ENCODE results near the gene LRTM2. TPM values are rescaled to one million over a fixed set of nuclear protein-coding genes. Genes with fewer than 3 reads are reported as not detected.

Gene LRTM2
- total RNA-seq, 1 experiment from 2014 or later = 0.07 TPM

DNA sequence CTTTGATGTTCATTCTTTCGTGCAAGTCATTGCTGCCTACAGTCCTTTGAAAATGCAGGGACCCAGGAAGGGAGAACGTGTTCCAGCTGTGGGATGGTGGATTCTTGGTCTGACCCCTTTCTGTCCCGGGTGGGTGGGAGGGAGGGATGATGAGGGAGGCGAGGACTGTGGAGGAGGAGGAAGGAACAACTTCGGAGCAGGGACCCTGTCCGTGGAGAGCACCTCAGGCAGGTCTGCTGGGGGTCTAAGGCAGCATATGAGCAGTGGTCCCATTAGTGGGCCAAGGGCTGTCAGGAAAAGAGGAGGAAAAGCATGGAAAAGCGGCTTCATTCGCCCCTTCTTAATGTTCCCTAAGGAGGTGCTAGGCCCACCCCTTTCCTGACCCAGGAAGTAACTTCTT, 62.0 kb downstream of the LRTM2 start:
- Histone ChIP-seq H3K36me3 (ENCODE audit: control insufficient read depth in 1 of 2, insufficient read depth in 2 of 2, low read length in 2 of 2) (no peaks in the 10 kb centered on the region), H3K4me1 (ENCODE audit: control insufficient read depth in 1 of 2, insufficient read depth in 2 of 2, low read length in 2 of 2) (no peaks in the 10 kb centered on the region), H3K79me2 (ENCODE audit: insufficient read depth, low read length) (no peaks in the 10 kb centered on the region), H3K4me3 (replicated peaks in 1 of 2; ENCODE audit: low read depth in 1 of 2, low read length in 2 of 2) (no peak overlapping the region), H3K9ac (ENCODE audit: low read length) (no peak overlapping the region), H4K20me1 (ENCODE audit: insufficient read depth) (no peaks in the 10 kb centered on the region), H2AFZ (ENCODE audit: low read depth, low read length, poor library complexity, severe bottlenecking) (no peak overlapping the region), H3K9me3 (ENCODE audit: control insufficient read depth in 1 of 2, insufficient read depth in 1 of 2, low read depth in 1 of 2, low read length in 2 of 2) (no peaks in the 10 kb centered on the region), H3K27me3 (ENCODE audit: insufficient read depth, low read length) (no peaks in the 10 kb centered on the region), H3K9me2 (ENCODE audit: insufficient read depth) (no peaks in the 10 kb centered on the region), H3K27ac (ENCODE audit: low read depth, low read length) (no peak overlapping the region), H3K4me2 (ENCODE audit: low read length) (no peak overlapping the region)
- ATAC-seq = no peak
- BruUV-seq (replicated peaks) = no TSS peak
- TF ChIP-seq, protein P1, sequence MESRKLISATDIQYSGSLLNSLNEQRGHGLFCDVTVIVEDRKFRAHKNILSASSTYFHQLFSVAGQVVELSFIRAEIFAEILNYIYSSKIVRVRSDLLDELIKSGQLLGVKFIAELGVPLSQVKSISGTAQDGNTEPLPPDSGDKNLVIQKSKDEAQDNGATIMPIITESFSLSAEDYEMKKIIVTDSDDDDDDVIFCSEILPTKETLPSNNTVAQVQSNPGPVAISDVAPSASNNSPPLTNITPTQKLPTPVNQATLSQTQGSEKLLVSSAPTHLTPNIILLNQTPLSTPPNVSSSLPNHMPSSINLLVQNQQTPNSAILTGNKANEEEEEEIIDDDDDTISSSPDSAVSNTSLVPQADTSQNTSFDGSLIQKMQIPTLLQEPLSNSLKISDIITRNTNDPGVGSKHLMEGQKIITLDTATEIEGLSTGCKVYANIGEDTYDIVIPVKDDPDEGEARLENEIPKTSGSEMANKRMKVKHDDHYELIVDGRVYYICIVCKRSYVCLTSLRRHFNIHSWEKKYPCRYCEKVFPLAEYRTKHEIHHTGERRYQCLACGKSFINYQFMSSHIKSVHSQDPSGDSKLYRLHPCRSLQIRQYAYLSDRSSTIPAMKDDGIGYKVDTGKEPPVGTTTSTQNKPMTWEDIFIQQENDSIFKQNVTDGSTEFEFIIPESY (IDR thresholded peaks at IDR 0.05; ENCODE audit: extremely low read depth, insufficient replicate concordance, low read length) = no peak
- TF ChIP-seq TCF7L2 (IDR thresholded peaks at IDR 0.05; ENCODE audit: borderline replicate concordance, extremely low read depth, insufficient read depth, insufficient read length) = no peak
- no peak for TF ChIP-seq ELF1 (IDR thresholded peaks at IDR 0.05; ENCODE audit: borderline replicate concordance, low read depth)
- TF ChIP-seq EGR1 (IDR thresholded peaks at IDR 0.05; ENCODE audit: low read depth) = no peak
- TF ChIP-seq EZH2phosphoT487 (IDR thresholded peaks at IDR 0.05; ENCODE audit: borderline replicate concordance) = no peak
- TF ChIP-seq RAD21 (IDR thresholded peaks at IDR 0.05; ENCODE audit: low read depth) = no peak
- TF ChIP-seq, protein P2, sequence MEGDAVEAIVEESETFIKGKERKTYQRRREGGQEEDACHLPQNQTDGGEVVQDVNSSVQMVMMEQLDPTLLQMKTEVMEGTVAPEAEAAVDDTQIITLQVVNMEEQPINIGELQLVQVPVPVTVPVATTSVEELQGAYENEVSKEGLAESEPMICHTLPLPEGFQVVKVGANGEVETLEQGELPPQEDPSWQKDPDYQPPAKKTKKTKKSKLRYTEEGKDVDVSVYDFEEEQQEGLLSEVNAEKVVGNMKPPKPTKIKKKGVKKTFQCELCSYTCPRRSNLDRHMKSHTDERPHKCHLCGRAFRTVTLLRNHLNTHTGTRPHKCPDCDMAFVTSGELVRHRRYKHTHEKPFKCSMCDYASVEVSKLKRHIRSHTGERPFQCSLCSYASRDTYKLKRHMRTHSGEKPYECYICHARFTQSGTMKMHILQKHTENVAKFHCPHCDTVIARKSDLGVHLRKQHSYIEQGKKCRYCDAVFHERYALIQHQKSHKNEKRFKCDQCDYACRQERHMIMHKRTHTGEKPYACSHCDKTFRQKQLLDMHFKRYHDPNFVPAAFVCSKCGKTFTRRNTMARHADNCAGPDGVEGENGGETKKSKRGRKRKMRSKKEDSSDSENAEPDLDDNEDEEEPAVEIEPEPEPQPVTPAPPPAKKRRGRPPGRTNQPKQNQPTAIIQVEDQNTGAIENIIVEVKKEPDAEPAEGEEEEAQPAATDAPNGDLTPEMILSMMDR (IDR thresholded peaks at IDR 0.05 in 2 of 3, conservative IDR thresholded peaks at IDR 0.05 in 1 of 3; ENCODE audit: borderline replicate concordance in 1 of 3, insufficient read depth in 1 of 3, low read depth in 2 of 3, low read length in 2 of 3) = no peak
- TF ChIP-seq CEBPB (IDR thresholded peaks at IDR 0.05; ENCODE audit: low read depth) = no peak
- TF ChIP-seq, protein P3, sequence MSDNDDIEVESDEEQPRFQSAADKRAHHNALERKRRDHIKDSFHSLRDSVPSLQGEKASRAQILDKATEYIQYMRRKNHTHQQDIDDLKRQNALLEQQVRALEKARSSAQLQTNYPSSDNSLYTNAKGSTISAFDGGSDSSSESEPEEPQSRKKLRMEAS (IDR thresholded peaks at IDR 0.05) = no peak
- no peak for TF ChIP-seq EZH2 (IDR thresholded peaks at IDR 0.05)
- no peak for TF ChIP-seq SIN3A (IDR thresholded peaks at IDR 0.05; ENCODE audit: low read depth)
- TF ChIP-seq FOSL1 (IDR thresholded peaks at IDR 0.05; ENCODE audit: low read depth) = no peak
- TF ChIP-seq ZNF274 (IDR thresholded peaks at IDR 0.05; ENCODE audit: low read depth, low read length) = no peak
- no peak for TF ChIP-seq SP1 (IDR thresholded peaks at IDR 0.05; ENCODE audit: low read depth)
- TF ChIP-seq ZFX (IDR thresholded peaks at IDR 0.05) = no peak
- TF ChIP-seq, protein P4, sequence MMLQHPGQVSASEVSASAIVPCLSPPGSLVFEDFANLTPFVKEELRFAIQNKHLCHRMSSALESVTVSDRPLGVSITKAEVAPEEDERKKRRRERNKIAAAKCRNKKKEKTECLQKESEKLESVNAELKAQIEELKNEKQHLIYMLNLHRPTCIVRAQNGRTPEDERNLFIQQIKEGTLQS (IDR thresholded peaks at IDR 0.05) = no peak
- no peak for TF ChIP-seq POLR2A (IDR thresholded peaks at IDR 0.05; ENCODE audit: borderline replicate concordance, extremely low read depth, insufficient read depth, insufficient read length)
- TF ChIP-seq, protein P5, sequence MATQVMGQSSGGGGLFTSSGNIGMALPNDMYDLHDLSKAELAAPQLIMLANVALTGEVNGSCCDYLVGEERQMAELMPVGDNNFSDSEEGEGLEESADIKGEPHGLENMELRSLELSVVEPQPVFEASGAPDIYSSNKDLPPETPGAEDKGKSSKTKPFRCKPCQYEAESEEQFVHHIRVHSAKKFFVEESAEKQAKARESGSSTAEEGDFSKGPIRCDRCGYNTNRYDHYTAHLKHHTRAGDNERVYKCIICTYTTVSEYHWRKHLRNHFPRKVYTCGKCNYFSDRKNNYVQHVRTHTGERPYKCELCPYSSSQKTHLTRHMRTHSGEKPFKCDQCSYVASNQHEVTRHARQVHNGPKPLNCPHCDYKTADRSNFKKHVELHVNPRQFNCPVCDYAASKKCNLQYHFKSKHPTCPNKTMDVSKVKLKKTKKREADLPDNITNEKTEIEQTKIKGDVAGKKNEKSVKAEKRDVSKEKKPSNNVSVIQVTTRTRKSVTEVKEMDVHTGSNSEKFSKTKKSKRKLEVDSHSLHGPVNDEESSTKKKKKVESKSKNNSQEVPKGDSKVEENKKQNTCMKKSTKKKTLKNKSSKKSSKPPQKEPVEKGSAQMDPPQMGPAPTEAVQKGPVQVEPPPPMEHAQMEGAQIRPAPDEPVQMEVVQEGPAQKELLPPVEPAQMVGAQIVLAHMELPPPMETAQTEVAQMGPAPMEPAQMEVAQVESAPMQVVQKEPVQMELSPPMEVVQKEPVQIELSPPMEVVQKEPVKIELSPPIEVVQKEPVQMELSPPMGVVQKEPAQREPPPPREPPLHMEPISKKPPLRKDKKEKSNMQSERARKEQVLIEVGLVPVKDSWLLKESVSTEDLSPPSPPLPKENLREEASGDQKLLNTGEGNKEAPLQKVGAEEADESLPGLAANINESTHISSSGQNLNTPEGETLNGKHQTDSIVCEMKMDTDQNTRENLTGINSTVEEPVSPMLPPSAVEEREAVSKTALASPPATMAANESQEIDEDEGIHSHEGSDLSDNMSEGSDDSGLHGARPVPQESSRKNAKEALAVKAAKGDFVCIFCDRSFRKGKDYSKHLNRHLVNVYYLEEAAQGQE (IDR thresholded peaks at IDR 0.05; ENCODE audit: low read depth) = no peak
- no peak for TF ChIP-seq CBX3 (IDR thresholded peaks at IDR 0.05; ENCODE audit: low read depth)
- intact Hi-C loops (cut with micrococcal nuclease) = no loop called here
- CTCF ChIA-PET = no interaction called here
- DNase-seq (ENCODE audit: low read depth, low spot score) = no peak
- RAD21 ChIA-PET (ENCODE audit: low non-redundant PET in 1 of 2, low total read pairs in 2 of 2, uncharacterized antibody in 2 of 2, unreplicated experiment in 2 of 2) = no interaction called here
- POLR2A ChIA-PET = no interaction called here
